ENCODE data around the gene PDE9A. TPM values are rescaled to one million over a fixed set of nuclear protein-coding genes. Genes with fewer than 3 reads are reported as not detected.

Gene PDE9A
- total RNA-seq, 1 donor, result 9.5 TPM

DNA sequence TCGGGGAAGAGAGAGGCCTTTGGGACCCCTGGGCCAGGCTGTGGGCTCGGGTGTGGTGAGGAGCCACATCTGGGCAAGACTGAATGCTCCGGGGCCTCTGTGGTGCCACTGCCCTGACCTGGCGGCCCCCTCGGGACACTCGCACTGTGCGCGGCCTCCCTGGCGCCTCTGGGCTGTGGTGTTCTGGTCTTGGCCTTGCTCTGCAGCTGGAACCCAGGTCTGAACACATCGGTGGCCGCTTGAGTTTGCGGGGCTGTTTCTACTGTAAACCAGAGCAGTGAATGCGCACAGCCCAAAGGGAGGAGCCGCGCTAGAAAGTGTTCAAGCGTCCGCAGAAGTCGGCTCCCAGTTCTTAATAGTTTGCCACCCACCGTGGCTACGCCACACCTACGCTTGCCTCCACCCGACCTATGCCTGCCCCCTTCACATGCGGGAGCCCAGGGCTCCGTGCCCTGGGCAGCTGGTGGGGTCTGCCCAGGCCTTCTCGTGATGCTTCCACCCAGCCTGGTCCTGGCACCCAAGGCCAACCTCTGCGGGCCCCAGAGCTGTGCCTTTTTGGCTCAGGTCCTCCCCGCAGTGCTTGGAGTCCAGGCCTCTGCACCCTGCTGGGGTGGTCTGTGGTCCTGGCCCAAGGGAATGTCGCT, 4.4 kb downstream of the PDE9A start:
- no peak for TF ChIP-seq CTCF (IDR thresholded peaks at IDR 0.05; ENCODE audit: insufficient read depth, low read depth, low read length)
- DNase-seq (ENCODE audit: low read depth), result no peak

GRCh38 chr21:42658320-42659105, 5.1 kb downstream of the PDE9A start:
- H3K4me3 ChIP-seq (ENCODE audit: low read depth, low read length), result no peak overlapping the region
- TF ChIP-seq CTCF (IDR thresholded peaks at IDR 0.05; ENCODE audit: insufficient read depth, low read depth, low read length), result no peak
- DNase-seq (ENCODE audit: low read depth), result no peak

More for the DNA sequence above, 4.4 kb downstream of the PDE9A start:
- H3K4me3 ChIP-seq (ENCODE audit: low read depth, low read length), result no peak overlapping the region

- H3K4me3 ChIP-seq (ENCODE audit: low read depth, low read length), result no peak overlapping the region
- TF ChIP-seq CTCF (IDR thresholded peaks at IDR 0.05; ENCODE audit: insufficient read depth, low read depth, low read length), result no peak
- DNase-seq (ENCODE audit: low read depth), result no peak
Observed at GRCh38 chr21:42659416-42660117, 6.1 kb downstream of the PDE9A start.

DNA sequence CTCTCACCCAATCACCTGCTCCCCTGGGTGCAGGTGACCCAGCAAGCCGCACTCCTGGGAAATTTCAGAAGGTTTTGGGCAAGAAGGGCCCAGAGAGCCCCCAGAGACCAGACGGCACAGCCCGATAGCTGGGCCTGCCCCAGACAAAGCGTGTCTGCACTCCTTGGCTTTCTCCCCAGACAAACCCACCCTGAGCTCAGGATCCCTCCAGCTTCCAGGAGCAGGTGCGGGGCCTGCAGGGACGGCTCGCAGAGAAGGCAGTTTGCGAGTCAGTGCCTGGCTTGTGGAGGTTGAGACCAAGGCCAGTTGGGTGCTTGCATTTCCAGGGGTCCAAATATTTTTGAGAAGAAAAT, 6.7 kb downstream of the PDE9A start:
- TF ChIP-seq CTCF (IDR thresholded peaks at IDR 0.05; ENCODE audit: insufficient read depth, low read depth, low read length), result no peak
- H3K4me3 ChIP-seq (ENCODE audit: low read depth, low read length), result no peak overlapping the region

GRCh38 chr21:42661688-42662429, 8.4 kb downstream of the PDE9A start:
- DNase-seq (ENCODE audit: low read depth), result no peak
- no peak overlapping the region for H3K4me3 ChIP-seq (ENCODE audit: low read depth, low read length)
- TF ChIP-seq CTCF (IDR thresholded peaks at IDR 0.05; ENCODE audit: insufficient read depth, low read depth, low read length), result no peak

More for the DNA sequence above, 6.7 kb downstream of the PDE9A start:
- DNase-seq (ENCODE audit: low read depth), result no peak

- DNase-seq (ENCODE audit: low read depth), result no peak
- TF ChIP-seq CTCF (IDR thresholded peaks at IDR 0.05; ENCODE audit: insufficient read depth, low read depth, low read length), result no peak
- H3K4me3 ChIP-seq (ENCODE audit: low read depth, low read length), result no peak overlapping the region
Observed at GRCh38 chr21:42662430-42663199, 9.2 kb downstream of the PDE9A start.
